Stimulated activated CD4-positive, alpha-beta T cell treated with anti-CD3 and anti-CD28 coated beads, Interleukin-15, amount 100 ng/mL, for 24 hours (primary cell): Measurements from ENCODE around the gene PPP2R2B.
"Not testable (repeated sequence)": the region's sequence is repeated elsewhere in the genome, so short reads cannot be mapped to it uniquely, and the experiment has no call there.

Experiments used
- DNase-seq: peaks from one replicate; pipeline ENCODE4 v3.0.0-alpha.2; 2020

The PPP2R2B gene

GRCh38 chr5:146588331-146589027, 290.1 kb downstream of the PPP2R2B start:
- DNase-seq = no peak

- DNase-seq = no peak
These were observed 291.8 kb downstream of the PPP2R2B start for GRCh38 chr5:146586752-146587151.

- DNase-seq = no peak
These were observed 293.8 kb downstream of the PPP2R2B start for GRCh38 chr5:146584750-146585149.

GRCh38 chr5:146582051-146582596, 296.4 kb downstream of the PPP2R2B start:
- no peak for DNase-seq

- DNase-seq = no peak
These were observed 298.3 kb downstream of the PPP2R2B start for GRCh38 chr5:146580237-146580636.

GRCh38 chr5:146574713-146575112, 303.8 kb downstream of the PPP2R2B start:
- DNase-seq = no peak

GRCh38 chr5:146568161-146568560, 310.4 kb downstream of the PPP2R2B start:
- no peak for DNase-seq

- DNase-seq = peak; percentile 60
These were observed 312.7 kb downstream of the PPP2R2B start for GRCh38 chr5:146565764-146566367.

GRCh38 chr5:146564007-146564762, 314.4 kb downstream of the PPP2R2B start:
- DNase-seq = no peak

- DNase-seq = no peak
These were observed 316.1 kb downstream of the PPP2R2B start for GRCh38 chr5:146562461-146562860.

- no peak for DNase-seq
These were observed 316.8 kb downstream of the PPP2R2B start for GRCh38 chr5:146561711-146562110.

GRCh38 chr5:146560205-146560812, 318.2 kb downstream of the PPP2R2B start:
- DNase-seq = no peak

GRCh38 chr5:146556884-146557283, 321.7 kb downstream of the PPP2R2B start:
- DNase-seq = not testable (repeated sequence)

- no peak for DNase-seq
These were observed 325.1 kb downstream of the PPP2R2B start for GRCh38 chr5:146553446-146553845.

- no peak for DNase-seq
These were observed 328.9 kb downstream of the PPP2R2B start for GRCh38 chr5:146549615-146550014.

GRCh38 chr5:146548781-146549449, 329.6 kb downstream of the PPP2R2B start:
- no peak for DNase-seq

- DNase-seq = no peak
These were observed 334.3 kb downstream of the PPP2R2B start for GRCh38 chr5:146544232-146544631.

GRCh38 chr5:146541958-146542849, 336.4 kb downstream of the PPP2R2B start:
- DNase-seq = peak; percentile 77

- no peak for DNase-seq
These were observed 338.1 kb downstream of the PPP2R2B start for GRCh38 chr5:146540414-146540813.

- no peak for DNase-seq
These were observed 338.6 kb downstream of the PPP2R2B start for GRCh38 chr5:146539973-146540372.

- DNase-seq = no peak
These were observed 340.1 kb downstream of the PPP2R2B start for GRCh38 chr5:146538432-146538831.

- no peak for DNase-seq
These were observed 344.7 kb downstream of the PPP2R2B start for GRCh38 chr5:146533882-146534281.
